ENCODE data around the gene NAP1L1.

NAP1L1 gene

GRCh38 chr12:76038176-76038575, 46.3 kb downstream of the NAP1L1 start:
- DNase-seq (ENCODE audit: low read depth) = no peak
- no peak for TF ChIP-seq CTCF (IDR thresholded peaks at IDR 0.05; ENCODE audit: low read depth, low read length, missing control alignments)
- in situ Hi-C loops (cut with HindIII; ENCODE audit: low sequenced_read_pairs) = loop anchor here (25.0 kb wide), 1 partner anchor 501 kb away; no protein-coding TSS in a partner anchor
- H3K4me3 ChIP-seq (ENCODE audit: low read depth, low read length) = no peak overlapping the region

- H3K4me3 ChIP-seq (ENCODE audit: low read depth, low read length) = no peak overlapping the region
- in situ Hi-C loops (cut with HindIII; ENCODE audit: low sequenced_read_pairs) = loop anchor here (25.0 kb wide), 1 partner anchor 500 kb away; no protein-coding TSS in a partner anchor
- TF ChIP-seq CTCF (IDR thresholded peaks at IDR 0.05; ENCODE audit: low read depth, low read length, missing control alignments) = peak; percentile 82
- peak; percentile 83 for DNase-seq (ENCODE audit: low read depth)
Observed at GRCh38 chr12:76037130-76038103, 47.1 kb downstream of the NAP1L1 start.

- in situ Hi-C loops (cut with HindIII; ENCODE audit: low sequenced_read_pairs) = loop anchor here (25.0 kb wide), 1 partner anchor 498 kb away; no protein-coding TSS in a partner anchor
- H3K4me3 ChIP-seq (ENCODE audit: low read depth, low read length) = no peak overlapping the region
- no peak for DNase-seq (ENCODE audit: low read depth)
- no peak for TF ChIP-seq CTCF (IDR thresholded peaks at IDR 0.05; ENCODE audit: low read depth, low read length, missing control alignments)
Observed at GRCh38 chr12:76035045-76035444, 49.4 kb downstream of the NAP1L1 start.

- TF ChIP-seq CTCF (IDR thresholded peaks at IDR 0.05; ENCODE audit: low read depth, low read length, missing control alignments) = no peak
- peak overlapping the region; percentile 98 for H3K4me3 ChIP-seq (ENCODE audit: low read depth, low read length)
- DNase-seq (ENCODE audit: low read depth) = no peak
- in situ Hi-C loops (cut with HindIII; ENCODE audit: low sequenced_read_pairs) = loop anchor here (25.0 kb wide), 1 partner anchor 496 kb away; no protein-coding TSS in a partner anchor
Observed at GRCh38 chr12:76033081-76034011, 51.1 kb downstream of the NAP1L1 start.

GRCh38 chr12:76032043-76032981, 52.2 kb downstream of the NAP1L1 start:
- TF ChIP-seq CTCF (IDR thresholded peaks at IDR 0.05; ENCODE audit: low read depth, low read length, missing control alignments) = no peak

More at GRCh38 chr12:76032043-76032981, 52.2 kb downstream of the NAP1L1 start:
- in situ Hi-C loops (cut with HindIII; ENCODE audit: low sequenced_read_pairs) = loop anchor here (25.0 kb wide), 1 partner anchor 495 kb away; no protein-coding TSS in a partner anchor
- no peak for DNase-seq (ENCODE audit: low read depth)
- peak overlapping the region; percentile 98 for H3K4me3 ChIP-seq (ENCODE audit: low read depth, low read length)
